Astrocyte (in vitro differentiated cells and primary cell): ENCODE results near the gene RNF150. TPM values are rescaled to one million over a fixed set of nuclear protein-coding genes. Genes with fewer than 3 reads are reported as not detected.

ENCODE experiments used
- DNase-seq: peaks from one replicate; pipeline ENCODE4 v3.0.0-alpha.2; 2010; ENCODE audit warnings: low read depth
- FAIRE-seq: peaks from 2 replicates; lab custom pipeline; 2011; peaks lifted over from hg19 to GRCh38; lab: Jason Lieb, UNC
- H2AFZ ChIP-seq: 2 replicates; pipeline ENCODE4 v1.6.0; 2012; ENCODE audit warnings: low read depth, low read length, inconsistent platforms
- H3K27ac ChIP-seq: 2 replicates; pipeline ENCODE4 v1.5.1; 2011; ENCODE audit warnings: low read depth, low read length, inconsistent platforms
- H3K27me3 ChIP-seq: 2 replicates; pipeline ENCODE4 v1.6.0; 2011; ENCODE audit warnings: low read length, inconsistent platforms; ENCODE audit not compliant: insufficient read depth
- H3K36me3 ChIP-seq: 2 replicates; pipeline ENCODE4 v1.5.1; 2011; ENCODE audit warnings: low read length, inconsistent platforms; ENCODE audit not compliant: insufficient read depth
- H3K4me1 ChIP-seq: 2 replicates; pipeline ENCODE4 v1.5.1; 2011; ENCODE audit warnings: low read length, inconsistent platforms; ENCODE audit not compliant: insufficient read depth
- H3K4me2 ChIP-seq: 2 replicates; pipeline ENCODE4 v1.6.0; 2012; ENCODE audit warnings: low read length, inconsistent platforms
- H3K4me3 ChIP-seq: 2 replicates; pipeline ENCODE4 v1.5.1; 2011; ENCODE audit warnings: low read depth, mild to moderate bottlenecking, low read length, inconsistent platforms; ENCODE audit not compliant: insufficient read depth
- H3K79me2 ChIP-seq: 2 replicates; pipeline ENCODE4 v1.6.0; 2012; ENCODE audit warnings: mild to moderate bottlenecking, low read length, inconsistent platforms; ENCODE audit not compliant: insufficient read depth
- H3K9ac ChIP-seq: 2 replicates; pipeline ENCODE4 v1.6.0; 2012; ENCODE audit warnings: mild to moderate bottlenecking, low read length, inconsistent platforms
- H3K9me3 ChIP-seq: 2 replicates; pipeline ENCODE4 v1.5.1; 2012; ENCODE audit warnings: low read depth, mild to moderate bottlenecking, low read length, inconsistent platforms; ENCODE audit not compliant: insufficient read depth
- H4K20me1 ChIP-seq: 2 replicates; pipeline ENCODE4 v1.6.0; 2012; ENCODE audit warnings: low read length, inconsistent platforms; ENCODE audit not compliant: insufficient read depth
- H3K27ac Mint-ChIP-seq: one replicate; pipeline ENCODE4 v1.8.0; 2021; ENCODE audit warnings: mild to moderate bottlenecking, mixed read lengths; ENCODE audit not compliant: unreplicated experiment
- H3K27me3 Mint-ChIP-seq: one replicate; pipeline ENCODE4 v1.8.0; 2021; ENCODE audit warnings: low read depth, mixed read lengths; ENCODE audit not compliant: unreplicated experiment
- H3K36me3 Mint-ChIP-seq: one replicate; pipeline ENCODE4 v1.8.0; 2021; ENCODE audit warnings: low read depth, mixed read lengths; ENCODE audit not compliant: unreplicated experiment
- H3K4me1 Mint-ChIP-seq: one replicate; pipeline ENCODE4 v1.8.0; 2021; ENCODE audit warnings: low read depth, mixed read lengths; ENCODE audit not compliant: unreplicated experiment
- H3K4me3 Mint-ChIP-seq: one replicate; pipeline ENCODE4 v1.8.0; 2021; ENCODE audit warnings: mild to moderate bottlenecking, moderate library complexity, mixed read lengths; ENCODE audit not compliant: unreplicated experiment
- H3K9me3 Mint-ChIP-seq: one replicate; pipeline ENCODE4 v1.8.0; 2021; ENCODE audit warnings: mild to moderate bottlenecking, mixed read lengths; ENCODE audit not compliant: unreplicated experiment
- CTCF ChIP-seq: IDR thresholded peaks from 2 replicates; pipeline ENCODE4 v1.5.1; 2011; ENCODE audit warnings: low read depth, mild to moderate bottlenecking, inconsistent platforms, low read length, moderate library complexity; ENCODE audit not compliant: insufficient read depth
- EZH2 ChIP-seq: IDR thresholded peaks from 2 replicates; pipeline ENCODE4 v1.6.1; 2012; ENCODE audit warnings: mild to moderate bottlenecking, low read length, inconsistent platforms; ENCODE audit not compliant: insufficient read depth
- total RNA-seq: library from RNA; stranded (reverse); gene quantifications from 2 replicates; pipeline ENCODE4 v1.2.1, GENCODE V29; 2021

RNF150 gene
- total RNA-seq, 1 donor from 2014 or later = 5.2 TPM

- Histone ChIP-seq H4K20me1 (no peaks in the 10 kb centered on the region), H3K36me3 (no peaks in the 10 kb centered on the region), H3K27me3 (no peaks in the 10 kb centered on the region), H3K9ac (no peak overlapping the region), H3K9me3 (no peaks in the 10 kb centered on the region), H3K27ac (no peak overlapping the region), H2AFZ (no peak overlapping the region), H3K4me2 (no peak overlapping the region), H3K4me1 (no peaks in the 10 kb centered on the region), H3K4me3 (no peak overlapping the region), H3K79me2 (no peaks in the 10 kb centered on the region)
- TF ChIP-seq CTCF (no peak), EZH2 (no peak)
- Mint-ChIP-seq H3K36me3 (no peaks in the 10 kb centered on the region), H3K4me3 (no peak overlapping the region), H3K27ac (no peak overlapping the region), H3K27me3 (no peaks in the 10 kb centered on the region), H3K9me3 (peaks cover 3% of the 10 kb centered on the region), H3K4me1 (peaks cover 5% of the 10 kb centered on the region)
- FAIRE-seq (no peak), DNase-seq (no peak)
Observed at GRCh38 chr4:141090473-141090872, 42.8 kb downstream of the RNF150 start.

GRCh38 chr4:141081921-141082395 lies 51.3 kb downstream of the RNF150 start:
- DNase-seq = no peak
- Mint-ChIP-seq H3K4me1 (no peaks in the 10 kb centered on the region), H3K27ac (no peak overlapping the region), H3K4me3 (no peak overlapping the region), H3K9me3 (no peaks in the 10 kb centered on the region), H3K36me3 (no peaks in the 10 kb centered on the region), H3K27me3 (no peaks in the 10 kb centered on the region)
- no peak for FAIRE-seq
- Histone ChIP-seq H4K20me1 (no peaks in the 10 kb centered on the region), H3K27me3 (no peaks in the 10 kb centered on the region), H3K27ac (no peak overlapping the region), H3K4me3 (no peak overlapping the region), H3K36me3 (no peaks in the 10 kb centered on the region), H3K9me3 (no peaks in the 10 kb centered on the region), H3K9ac (no peak overlapping the region), H3K79me2 (no peaks in the 10 kb centered on the region), H2AFZ (no peak overlapping the region), H3K4me1 (no peaks in the 10 kb centered on the region), H3K4me2 (no peak overlapping the region)
- TF ChIP-seq CTCF (no peak), EZH2 (no peak)

GRCh38 chr4:141080668-141081067 lies 52.6 kb downstream of the RNF150 start:
- H3K79me2 ChIP-seq = no peaks in the 10 kb centered on the region
- no peak overlapping the region for H3K27ac Mint-ChIP-seq
- H3K36me3 Mint-ChIP-seq = no peaks in the 10 kb centered on the region
- FAIRE-seq (no peak), DNase-seq (no peak)
- H3K9me3 Mint-ChIP-seq = no peaks in the 10 kb centered on the region
- no peak overlapping the region for H3K9ac ChIP-seq
- TF ChIP-seq EZH2 (no peak), CTCF (no peak)
- H4K20me1 ChIP-seq = no peaks in the 10 kb centered on the region
- H3K4me1 Mint-ChIP-seq = no peaks in the 10 kb centered on the region
- H3K4me2 ChIP-seq = no peak overlapping the region
- no peaks in the 10 kb centered on the region for H3K4me1 ChIP-seq
- no peaks in the 10 kb centered on the region for H3K27me3 Mint-ChIP-seq
- H3K4me3 ChIP-seq = no peak overlapping the region
- no peaks in the 10 kb centered on the region for H3K36me3 ChIP-seq
- no peak overlapping the region for H3K27ac ChIP-seq
- no peaks in the 10 kb centered on the region for H3K27me3 ChIP-seq
- no peak overlapping the region for H2AFZ ChIP-seq
- H3K4me3 Mint-ChIP-seq = no peak overlapping the region
- no peaks in the 10 kb centered on the region for H3K9me3 ChIP-seq
